Omental fat pad (tissue), 4 donors: ENCODE data around the gene CROCC. TPM values are rescaled to one million over a fixed set of nuclear protein-coding genes. Genes with fewer than 3 reads are reported as not detected.

ENCODE experiments used
- ATAC-seq: fragments of 150-250 bp; one replicate; pipeline ENCODE4 v1.9.1; 2016; ENCODE audit warnings: mild to moderate bottlenecking, moderate library complexity; ENCODE audit not compliant: low FRiP score
- DNase-seq: peaks from one replicate; pipeline ENCODE4 v3.0.0-alpha.2; 2019; ENCODE audit warnings: low spot score
- total RNA-seq, 4 donors: library from RNA; depleted of rRNA; stranded (reverse); fragments of >200 nt; gene quantifications; one replicate each; pipeline ENCODE4 v1.1.0, GENCODE V29; 2016
- TF ChIP-seq, protein P1 (sequence below), 3 donors: fragments of 450-650 bp; IDR thresholded peaks; one replicate each; pipeline ENCODE4 v1.5.1; 2016 to 2017; ENCODE audit warnings: antibody characterized with exemption in 3 of 3, mild to moderate bottlenecking in 3 of 3, moderate library complexity in 2 of 3

The CROCC gene
- total RNA-seq, 4 donors from 2014 or later, result 10.9 to 24.1 (median 14.0) TPM

DNA sequence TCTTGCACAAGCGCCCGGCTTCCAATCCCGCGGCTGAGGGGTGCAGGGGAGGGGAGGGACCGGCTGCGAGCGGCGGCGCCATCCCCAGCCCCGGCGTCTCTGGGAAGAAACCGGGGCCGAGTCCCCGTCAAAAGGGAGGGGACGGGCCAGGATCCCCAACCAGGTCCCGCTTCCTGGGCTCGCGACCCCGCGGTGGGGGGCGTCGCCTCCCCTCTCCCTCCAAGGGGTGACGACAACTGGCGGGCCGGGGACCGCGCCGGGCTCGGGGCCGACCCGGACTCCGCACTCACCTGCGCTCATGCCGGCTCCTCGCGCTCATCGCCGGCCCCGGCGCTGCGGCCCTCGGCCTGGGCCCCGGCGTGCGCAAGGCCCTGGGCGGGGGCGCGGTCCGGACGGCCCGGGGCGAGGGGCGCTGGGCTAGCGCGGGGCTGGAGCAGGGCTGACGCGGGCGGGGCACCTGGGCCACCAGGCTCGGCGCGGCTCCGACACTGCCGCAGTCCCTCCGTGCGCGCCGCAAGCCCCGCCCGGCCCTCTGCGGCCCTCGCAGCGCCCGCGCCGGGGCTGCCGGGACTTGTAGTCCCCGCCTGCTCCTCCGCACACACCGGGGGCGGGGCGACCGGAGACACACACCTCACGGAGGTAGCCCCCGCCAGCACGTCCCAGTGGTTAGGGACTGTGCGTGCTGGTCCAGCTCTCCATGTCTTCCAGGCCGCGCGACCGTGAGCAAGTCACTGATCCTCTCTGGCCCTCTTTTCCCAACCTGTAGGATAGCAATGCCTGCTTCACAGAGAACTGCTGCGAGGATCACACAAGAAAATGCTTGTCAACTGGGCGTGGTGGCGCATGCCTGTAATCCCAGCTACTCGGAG lies 89.9 kb downstream of the CROCC start, which contains the start of gene ATP13A2:
Gene ATP13A2, minus strand, starts transcription at position 490 of the 869 bp plus-strand sequence. Its CDS starts 190 bp downstream, at position 300.
- TF ChIP-seq, protein P1, sequence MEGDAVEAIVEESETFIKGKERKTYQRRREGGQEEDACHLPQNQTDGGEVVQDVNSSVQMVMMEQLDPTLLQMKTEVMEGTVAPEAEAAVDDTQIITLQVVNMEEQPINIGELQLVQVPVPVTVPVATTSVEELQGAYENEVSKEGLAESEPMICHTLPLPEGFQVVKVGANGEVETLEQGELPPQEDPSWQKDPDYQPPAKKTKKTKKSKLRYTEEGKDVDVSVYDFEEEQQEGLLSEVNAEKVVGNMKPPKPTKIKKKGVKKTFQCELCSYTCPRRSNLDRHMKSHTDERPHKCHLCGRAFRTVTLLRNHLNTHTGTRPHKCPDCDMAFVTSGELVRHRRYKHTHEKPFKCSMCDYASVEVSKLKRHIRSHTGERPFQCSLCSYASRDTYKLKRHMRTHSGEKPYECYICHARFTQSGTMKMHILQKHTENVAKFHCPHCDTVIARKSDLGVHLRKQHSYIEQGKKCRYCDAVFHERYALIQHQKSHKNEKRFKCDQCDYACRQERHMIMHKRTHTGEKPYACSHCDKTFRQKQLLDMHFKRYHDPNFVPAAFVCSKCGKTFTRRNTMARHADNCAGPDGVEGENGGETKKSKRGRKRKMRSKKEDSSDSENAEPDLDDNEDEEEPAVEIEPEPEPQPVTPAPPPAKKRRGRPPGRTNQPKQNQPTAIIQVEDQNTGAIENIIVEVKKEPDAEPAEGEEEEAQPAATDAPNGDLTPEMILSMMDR (IDR thresholded peaks at IDR 0.05), result no peak
- ATAC-seq (peak; percentile 95), DNase-seq (peak; percentile 72)

DNA sequence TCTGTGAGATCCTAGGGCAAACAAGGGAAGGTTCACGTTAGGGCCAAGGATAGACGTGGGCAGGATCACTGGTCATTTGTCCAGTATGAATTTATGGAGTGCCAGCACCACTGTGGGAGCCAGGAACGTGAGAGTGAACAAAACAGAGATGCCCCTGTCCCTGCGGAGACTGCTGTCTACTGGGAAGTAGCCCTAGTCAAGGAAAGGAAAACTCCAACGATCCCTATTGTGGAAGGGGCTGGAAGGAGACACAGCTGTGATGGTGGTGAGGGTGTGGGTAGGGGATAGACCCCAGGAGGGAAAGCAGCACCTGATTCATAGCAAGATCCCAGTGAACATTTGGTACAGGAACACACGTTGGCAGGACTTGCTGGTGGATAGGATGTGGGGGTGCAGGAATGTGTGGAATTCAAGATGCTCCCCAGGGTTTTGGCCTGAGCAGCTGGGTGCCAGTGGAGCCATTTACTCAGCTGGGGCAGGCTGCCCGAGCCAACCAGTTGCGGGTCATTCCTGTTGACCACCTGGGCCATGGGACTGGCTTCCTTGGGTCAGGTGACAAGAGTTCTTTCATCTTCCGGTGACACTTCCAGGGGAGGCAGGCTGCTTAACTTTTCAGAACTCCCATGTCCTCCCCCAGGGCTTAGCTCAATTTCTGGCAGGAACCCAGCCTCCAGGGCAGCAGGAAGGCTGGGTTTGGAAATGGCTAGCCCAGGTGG lies 91.2 kb downstream of the CROCC start:
- DNase-seq (no peak), ATAC-seq (no peak)
- TF ChIP-seq, protein P1 (IDR thresholded peaks at IDR 0.05), result no peak

DNA sequence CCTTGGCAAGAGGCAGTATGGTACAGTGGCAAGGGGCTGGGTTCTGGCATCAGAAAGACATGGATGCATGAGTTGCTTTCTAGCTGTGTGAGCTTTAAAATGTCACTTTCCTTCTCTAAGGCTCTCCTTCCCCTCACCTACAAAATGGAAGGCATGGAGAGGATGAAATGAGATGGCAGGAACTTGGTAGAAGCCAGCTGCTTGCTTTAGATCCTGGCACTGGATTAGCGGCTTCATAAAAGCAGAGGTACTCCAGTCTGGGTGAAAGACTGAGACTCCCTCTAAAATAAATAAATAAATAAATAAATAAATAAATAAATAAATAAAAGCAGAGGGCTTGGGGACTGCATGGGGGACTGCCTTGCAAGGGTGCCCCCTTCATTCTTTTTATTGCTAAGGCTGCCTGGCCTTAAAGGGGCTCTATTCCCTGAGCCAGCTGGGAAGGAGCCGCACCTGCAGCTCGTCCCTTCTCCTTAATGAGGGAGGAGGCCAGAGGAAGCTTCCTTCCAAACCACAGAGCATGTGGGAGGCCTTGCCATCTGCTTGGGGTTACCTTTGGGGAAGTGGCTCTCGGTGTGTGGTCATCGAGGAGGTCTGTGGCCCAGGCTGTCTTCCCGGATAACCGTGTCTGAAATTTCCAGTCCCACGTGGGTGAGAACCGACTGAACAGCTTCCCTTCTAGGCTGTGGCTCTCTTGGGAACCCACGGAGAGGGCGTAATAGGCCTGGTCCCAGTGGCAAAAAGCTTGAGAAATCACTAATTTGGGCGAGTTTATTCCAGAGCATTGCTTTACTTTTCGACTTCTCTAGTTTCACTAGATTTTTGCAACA lies 92.0 kb downstream of the CROCC start:
- TF ChIP-seq, protein P1 (IDR thresholded peaks at IDR 0.05), result no peak
- no peak for DNase-seq
- ATAC-seq, result no peak

DNA sequence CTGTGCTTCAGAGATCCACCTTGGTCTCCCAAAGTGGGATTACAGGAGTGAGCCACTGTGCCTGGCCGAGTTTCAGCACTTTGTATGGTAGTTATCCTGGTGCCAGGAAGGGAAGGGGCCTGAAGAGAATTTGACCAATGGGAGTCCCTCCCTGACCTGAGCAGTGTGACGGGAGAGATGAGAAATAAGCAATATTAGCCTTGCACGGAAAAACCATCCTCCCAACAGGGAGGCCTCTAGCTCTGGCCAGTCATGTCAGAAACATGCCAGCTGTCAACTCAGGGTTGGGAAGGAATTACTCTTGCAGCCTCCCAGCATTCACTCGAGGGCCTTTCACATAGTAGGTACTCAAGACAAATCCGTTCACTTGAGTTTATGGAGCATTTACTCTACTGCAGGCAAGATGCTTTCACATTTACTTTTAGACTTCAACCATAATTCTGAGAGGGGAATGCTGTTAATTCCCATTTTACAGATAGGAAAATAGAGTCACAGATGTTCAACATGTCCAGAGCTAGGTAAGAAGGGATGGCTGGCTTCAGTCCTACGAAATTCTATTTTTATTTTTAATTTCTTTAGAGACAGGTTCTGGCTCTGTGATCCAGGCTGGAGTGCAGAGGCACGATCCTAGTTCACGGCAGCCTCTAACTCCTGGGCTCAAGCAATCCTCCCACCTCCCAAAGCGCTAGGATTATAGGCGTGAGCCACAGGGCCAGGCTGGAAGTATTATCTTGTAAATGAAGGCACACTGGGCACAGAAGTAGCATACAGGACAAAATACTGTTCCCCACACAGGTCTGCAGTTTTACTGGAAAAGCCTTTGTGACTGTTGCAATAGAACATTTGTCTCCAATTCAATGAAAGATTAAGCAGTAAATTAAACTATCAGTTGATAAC lies 93.2 kb downstream of the CROCC start:
- ATAC-seq (no peak), DNase-seq (no peak)
- TF ChIP-seq, protein P1 (IDR thresholded peaks at IDR 0.05), result no peak

DNA sequence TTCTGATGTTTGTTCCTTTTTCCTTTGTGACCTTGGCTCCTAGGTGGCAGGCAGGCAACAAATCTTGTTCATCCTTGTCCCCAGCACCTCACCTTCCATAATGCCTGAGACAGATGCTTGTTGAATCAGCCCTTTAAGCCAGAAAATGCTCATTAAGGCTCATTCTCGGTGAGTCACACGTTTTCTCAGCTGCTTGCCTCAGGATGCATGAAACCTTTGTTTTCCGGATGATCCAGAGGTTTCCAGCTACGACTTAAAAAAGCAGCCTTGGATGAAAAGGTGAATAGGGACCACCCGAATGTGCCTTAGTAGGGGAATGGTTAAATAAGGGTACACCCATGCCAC lies 94.6 kb downstream of the CROCC start:
- ATAC-seq (no peak), DNase-seq (no peak)
- TF ChIP-seq, protein P1 (IDR thresholded peaks at IDR 0.05), result no peak

DNA sequence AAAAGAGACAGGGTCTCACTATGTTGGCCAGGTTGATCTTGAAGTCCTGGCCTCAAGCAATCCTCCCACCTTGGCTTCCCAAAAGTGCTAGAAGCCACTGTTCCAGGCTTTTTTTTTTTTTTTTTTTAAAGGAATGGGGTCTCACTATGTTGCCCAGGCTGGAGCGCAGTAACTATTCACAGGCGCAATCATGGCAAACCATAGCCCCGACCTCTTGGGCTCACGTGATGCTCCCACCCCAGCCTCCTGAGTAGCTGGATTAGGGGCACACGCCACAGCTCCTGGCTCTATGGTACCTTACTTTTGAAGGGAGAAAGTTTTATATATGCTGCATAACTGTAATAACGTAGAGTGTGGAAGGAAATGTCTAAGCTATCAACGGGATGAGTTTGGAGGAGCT lies 95.7 kb downstream of the CROCC start:
- DNase-seq (no peak), ATAC-seq (no peak)
- TF ChIP-seq, protein P1 (IDR thresholded peaks at IDR 0.05), result no peak
